Stimulated activated CD4-positive, alpha-beta T cell treated with anti-CD3 and anti-CD28 coated beads, Interleukin-2, amount 100 ng/mL, for 48 hours (primary cell): ENCODE data around the gene ARHGEF6.

Source experiments
- DNase-seq, 2 donors: peaks; one replicate each; pipeline ENCODE4 v3.0.0-alpha.2; 2020

The ARHGEF6 gene

DNA sequence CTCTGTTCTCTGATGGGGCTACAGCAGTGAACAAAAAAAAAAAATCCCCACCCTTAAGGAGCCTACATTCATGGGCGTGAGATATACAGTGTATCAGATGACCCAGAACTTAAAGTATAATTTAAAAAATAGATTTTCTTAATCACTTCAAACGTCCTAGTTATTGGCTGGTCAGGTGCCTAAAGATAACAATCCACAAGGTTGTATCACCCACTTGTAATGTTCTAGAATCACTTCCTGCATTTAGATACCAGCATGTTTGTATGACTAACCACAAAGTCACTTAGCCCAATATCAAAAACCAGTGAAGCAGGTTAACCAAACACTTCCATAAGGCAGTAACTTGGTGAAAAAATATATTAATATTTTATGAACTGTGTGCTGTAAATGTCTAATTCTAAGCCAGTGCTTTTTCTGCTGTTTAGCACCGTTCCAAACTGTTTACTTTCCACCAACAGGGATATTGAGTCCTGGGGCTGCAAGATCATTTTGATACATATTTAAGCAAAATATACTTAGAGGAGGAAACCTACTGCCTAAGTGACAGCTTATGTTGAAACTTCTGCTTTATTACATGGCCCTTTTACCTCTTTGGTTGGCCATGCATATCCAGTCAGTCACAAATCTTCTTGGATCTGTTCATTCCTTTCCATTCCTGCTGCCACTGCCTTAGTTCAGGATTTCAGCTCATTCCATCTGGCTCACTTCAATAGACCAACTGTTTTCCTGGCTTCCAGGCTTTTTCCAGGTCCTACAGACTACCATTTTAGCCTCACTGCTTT, 89.5 kb downstream of the ARHGEF6 start:
- DNase-seq = no peak

- DNase-seq = no peak
These were observed 91.3 kb downstream of the ARHGEF6 start for GRCh38 chrX:136689436-136689835.

GRCh38 chrX:136687457-136687856, 93.3 kb downstream of the ARHGEF6 start:
- peak in 1 of 2 donors; percentile 42 for DNase-seq

DNA sequence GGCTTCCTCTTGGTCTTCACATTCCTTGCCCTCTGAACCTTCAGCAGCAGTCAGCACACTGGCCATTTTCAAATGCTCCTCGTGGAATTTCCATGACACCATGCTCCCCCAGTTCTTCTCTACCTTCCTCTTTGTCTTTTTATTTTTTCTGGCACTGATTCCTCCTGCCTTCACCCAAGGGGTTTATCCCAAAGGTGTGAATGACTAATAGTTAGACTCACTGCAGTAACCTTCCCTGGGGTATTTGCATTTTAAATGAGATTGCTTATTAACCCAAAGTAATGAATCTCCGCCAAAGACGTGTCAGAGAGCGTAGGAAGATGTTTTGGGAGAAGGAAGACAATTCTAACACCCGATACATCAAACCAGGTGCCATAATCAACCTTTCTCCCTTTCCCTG, 96.6 kb downstream of the ARHGEF6 start:
- no peak for DNase-seq

- DNase-seq = no peak
These were observed 101.2 kb downstream of the ARHGEF6 start for GRCh38 chrX:136679531-136679930.

DNA sequence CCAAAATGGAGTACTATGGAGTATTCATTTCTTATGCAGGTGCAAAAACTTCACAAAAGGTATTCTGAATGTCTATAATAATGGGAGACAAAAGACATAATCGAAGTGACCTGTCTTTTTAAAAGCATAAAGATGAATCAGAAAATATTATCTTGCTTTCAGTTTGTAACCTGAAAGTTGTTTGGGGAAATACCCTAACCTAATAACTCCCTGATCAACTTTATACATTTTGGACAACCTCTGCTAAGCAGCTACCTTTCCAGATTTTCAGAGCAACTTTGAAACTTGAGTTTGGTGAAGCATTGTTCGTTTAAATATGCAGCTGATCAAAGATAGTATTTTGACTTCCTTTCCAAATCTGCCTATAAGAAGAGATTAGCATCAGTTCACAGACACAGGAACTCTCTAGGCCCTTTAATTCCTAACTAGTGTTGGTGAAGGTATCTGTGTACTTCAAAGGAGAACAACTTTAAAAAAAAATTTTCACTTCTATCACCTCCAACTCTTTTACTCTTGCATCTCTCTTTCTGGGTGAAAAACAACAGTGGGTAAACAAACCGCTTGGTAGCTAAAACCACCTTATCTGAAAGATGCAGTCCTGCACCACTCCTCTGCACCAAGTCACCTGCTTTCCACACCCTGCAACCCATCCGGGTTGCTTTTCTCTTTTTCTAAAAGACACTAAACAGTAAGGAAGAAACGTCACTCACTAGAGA, 106.3 kb downstream of the ARHGEF6 start:
- no peak for DNase-seq

DNA sequence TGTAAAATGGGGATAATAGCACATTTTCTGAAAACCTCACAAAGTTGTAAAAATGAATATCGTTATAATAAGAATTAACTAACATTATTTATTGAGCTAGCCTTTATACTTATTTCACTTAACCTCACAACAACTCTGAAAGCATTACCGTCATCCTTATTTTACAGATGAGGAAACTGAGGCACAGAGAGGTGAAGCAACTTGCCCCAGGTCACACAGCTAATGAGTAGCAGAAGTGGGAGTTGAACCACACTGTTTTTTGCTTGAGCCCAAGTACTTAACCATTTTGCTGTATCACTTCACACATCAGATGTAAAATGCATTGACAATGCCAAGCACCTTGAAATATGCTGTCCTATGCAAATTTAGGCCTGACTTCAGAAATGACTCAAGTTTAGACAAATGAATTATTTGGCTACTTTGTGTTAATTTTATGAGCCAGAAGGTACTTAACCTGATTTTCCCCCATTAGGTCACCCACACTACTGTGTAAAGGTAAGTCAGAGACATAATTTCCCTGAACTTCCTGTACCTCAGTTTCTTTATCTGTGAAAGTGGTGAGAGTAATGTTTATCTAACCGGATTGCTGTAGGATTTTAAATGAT, 109.6 kb downstream of the ARHGEF6 start:
- DNase-seq = no peak

GRCh38 chrX:136667446-136668168, 113.1 kb downstream of the ARHGEF6 start:
- DNase-seq = no peak

GRCh38 chrX:136666088-136666487, 114.6 kb downstream of the ARHGEF6 start:
- DNase-seq = no peak

DNA sequence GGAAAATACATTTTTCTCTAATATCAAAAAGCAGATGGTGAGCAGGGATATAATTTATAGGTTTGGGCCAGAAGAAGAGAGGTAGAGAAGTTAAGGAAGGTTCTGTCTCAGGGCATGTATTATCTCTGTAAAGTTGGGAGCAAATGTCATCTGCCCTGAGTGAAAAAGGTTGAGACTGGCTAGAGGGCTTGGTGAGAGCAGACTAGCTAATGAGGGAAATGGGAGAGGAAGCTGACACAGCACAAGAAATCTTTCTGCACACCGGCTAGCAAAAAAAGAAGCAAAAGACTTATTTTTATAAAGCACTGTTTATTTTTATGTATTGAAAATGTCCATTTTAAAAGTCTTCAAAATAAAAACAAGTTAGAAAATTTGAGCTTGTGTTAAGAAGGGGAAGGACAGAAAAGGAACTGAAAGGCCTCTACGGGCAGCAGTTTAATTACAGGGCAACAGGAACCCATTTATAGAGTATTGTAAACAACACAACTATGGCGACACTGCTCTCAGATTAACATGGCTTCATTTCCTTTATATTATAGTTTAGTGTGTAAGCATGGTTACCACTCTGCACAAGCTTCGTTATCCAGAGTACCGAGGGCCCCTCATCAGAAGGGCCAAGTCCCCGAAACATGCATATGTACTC, 115.4 kb downstream of the ARHGEF6 start:
- no peak for DNase-seq

DNA sequence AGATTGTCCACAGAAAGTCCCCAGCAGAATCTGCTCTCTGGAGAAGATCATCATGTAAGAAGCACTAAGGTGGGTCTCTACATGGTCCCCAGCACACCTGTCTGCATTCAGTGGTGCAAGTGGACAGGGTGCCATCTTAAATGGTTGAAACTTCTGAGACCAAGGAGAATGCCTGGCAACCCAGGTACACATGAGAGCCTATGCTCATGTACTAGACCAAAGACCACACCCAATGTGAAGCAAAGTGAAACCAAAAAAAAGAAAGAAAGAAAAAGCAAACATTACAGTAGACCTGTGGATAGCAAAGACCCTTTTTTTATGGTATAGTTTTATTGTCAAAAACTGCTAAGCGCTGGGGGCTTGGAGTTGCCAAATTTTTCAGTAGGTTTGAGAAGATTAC, 117.8 kb downstream of the ARHGEF6 start:
- no peak for DNase-seq

- no peak for DNase-seq
These were observed 118.6 kb downstream of the ARHGEF6 start for GRCh38 chrX:136662104-136662503.

DNA sequence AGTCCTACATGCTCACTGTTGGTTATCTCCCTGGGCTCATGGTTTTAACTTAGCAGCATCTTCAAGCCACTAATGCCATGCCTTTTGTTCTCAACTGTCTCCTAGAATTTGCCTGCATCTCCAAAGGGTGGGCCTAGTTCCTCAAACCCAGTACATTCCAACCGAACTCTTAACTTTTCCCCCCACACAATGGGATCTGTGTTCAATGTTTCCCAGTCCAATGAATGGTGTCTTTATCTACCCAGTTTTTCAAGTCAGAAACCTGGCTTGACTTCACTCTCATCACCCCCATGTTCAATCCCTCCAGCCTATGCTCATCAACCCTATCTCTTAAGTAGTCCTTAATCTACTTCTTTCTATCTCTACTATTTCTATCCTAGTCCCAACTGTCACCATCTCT, 119.8 kb downstream of the ARHGEF6 start:
- DNase-seq = no peak

DNA sequence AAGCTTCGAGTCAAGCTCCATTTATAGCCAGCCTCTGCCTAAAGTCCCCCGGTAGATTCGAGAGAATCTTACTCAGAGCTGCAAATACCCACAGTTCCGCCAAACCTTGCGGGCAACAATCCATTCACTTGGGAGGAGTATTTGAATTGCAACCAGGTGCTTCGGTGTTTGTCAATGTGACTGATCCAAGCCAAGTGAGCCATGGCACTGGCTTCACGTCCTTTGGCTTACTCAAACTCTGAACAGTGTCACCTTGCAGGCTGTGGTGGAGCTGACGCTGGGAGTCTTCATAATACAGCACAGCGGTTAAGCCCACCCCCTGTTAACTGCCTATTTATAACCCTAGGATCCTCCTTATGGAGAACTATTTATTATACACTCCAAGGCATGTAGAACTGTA, 121.6 kb downstream of the ARHGEF6 start:
- DNase-seq = no peak

DNA sequence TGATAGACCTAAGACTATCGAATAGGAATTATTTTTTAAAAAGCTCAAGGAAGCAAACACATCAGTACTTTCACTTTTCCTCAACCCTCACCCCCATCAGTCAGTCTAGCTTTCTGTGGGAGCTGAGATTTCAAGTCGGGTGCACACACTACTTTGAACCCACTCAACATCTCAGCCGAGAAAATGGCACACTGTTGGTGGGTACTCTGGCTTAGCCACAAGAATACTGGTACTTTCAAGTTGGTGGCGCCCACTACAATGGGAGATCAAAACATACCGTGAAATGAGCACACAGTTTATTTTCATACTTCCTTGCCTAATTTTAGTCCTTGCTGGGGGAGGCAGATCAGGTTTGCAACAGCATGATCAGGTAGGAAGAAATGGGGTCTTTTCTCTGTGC, 122.6 kb downstream of the ARHGEF6 start:
- no peak for DNase-seq

DNA sequence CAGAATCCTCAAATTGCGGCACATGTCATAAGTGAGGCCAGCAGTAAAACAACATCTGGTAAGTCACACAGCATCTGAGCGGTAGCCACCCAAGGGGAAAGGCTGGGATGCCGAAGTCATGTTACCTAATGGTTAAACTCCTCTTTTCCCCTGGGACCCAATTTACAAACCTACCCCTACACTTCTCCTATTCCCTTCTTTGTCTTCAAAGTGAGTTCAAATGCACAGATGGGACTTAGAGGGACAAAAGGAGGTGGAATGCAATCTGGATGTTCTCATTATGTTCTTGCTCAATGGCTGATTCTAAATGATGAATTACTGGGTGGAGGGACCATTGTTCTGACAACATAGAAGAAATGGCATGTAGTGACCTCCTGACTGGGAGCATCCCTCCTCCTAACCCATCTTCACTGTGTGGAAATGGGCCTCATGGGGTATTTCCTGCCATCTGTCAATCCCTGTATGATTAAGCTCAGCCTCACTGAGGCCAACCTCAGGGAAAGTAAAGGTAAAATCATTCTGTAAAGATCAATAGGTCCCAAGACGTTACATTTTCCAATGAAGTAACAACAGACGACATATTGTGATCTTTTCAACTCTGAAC, 124.3 kb downstream of the ARHGEF6 start:
- DNase-seq = no peak

DNA sequence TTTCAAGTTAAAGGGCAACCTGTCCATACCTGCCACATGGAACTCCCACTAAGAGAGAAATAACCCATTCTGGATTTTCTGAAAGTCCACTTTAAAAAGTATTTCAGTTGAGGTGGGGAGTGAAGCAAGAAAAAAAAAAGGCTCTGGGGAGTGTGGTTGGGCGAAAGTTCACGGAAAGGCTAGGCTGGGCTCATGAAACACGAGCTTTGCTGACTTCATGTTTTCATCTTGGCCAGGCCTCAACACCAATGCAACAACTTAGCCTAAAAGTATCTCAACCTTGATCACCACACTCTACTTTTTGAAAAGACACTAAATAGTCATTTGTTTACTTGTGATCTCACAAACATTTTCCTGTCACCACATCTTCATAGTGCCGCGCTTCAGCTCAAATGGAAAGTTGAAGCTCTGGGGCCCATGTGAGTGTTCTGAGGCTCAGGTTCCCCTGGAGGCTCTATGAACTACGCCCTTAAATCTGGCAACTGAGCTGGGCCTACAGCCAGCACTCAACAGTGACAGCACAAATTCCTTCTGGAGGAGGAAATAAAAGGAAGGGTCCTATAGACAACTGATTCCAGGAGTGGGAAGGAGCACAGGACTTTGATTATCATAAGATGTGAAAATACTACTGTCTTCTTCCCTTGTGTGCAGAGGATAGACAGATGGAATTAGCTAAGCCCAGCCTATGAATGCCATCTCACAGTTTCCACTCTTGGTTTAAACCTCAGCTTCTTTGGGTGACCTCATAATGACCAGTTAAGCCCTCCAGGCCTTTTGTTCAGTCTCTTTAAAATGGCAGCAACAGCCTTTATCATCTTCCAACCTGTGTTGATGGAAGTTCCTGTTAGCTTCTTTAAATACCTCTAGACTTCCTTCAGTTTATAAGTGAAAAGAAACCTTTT, 127.7 kb downstream of the ARHGEF6 start:
- DNase-seq = no peak

DNA sequence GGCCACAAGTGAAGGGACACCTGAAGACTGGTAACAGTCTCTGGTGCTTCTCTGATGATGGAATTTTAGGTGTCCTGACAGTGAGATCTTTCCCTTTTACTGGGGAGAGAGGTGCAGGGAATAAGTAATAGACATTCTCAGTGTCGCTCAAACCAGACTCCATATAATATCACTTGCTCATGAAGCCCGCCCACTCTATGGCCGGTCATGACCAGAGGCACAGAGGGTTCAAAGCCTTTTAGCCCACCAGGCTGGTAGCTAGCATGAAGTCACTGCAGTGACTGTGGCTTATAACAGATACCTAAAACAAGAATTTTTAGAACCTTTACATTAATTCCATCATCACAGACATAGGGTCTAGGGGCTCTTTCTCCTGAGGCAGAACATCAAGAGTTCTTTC, 129.9 kb downstream of the ARHGEF6 start:
- no peak for DNase-seq

- DNase-seq = no peak
These were observed 132.9 kb downstream of the ARHGEF6 start, which contains the start of gene CD40LG for GRCh38 chrX:136647677-136648360. TSS of gene CD40LG (plus strand) at chrX:136648158. CDS start at chrX:136648249, 91 bp downstream.

- no peak for DNase-seq
These were observed 134.0 kb downstream of the ARHGEF6 start for GRCh38 chrX:136646602-136647239.
